Measurements from ENCODE around the gene ERI3. TPM values are rescaled to one million over a fixed set of nuclear protein-coding genes. Genes with fewer than 3 reads are reported as not detected.
A peak's percentile ranks its signal among the peaks of the same experiment; 100 is the strongest.

The ERI3 gene
- total and polyA plus RNA-seq, 9 of the 15 experiments (the other 6 are each of a cell fraction or from before 2014, with no cell fraction given): 47.8 to 93.4 (median 67.2) TPM

DNA sequence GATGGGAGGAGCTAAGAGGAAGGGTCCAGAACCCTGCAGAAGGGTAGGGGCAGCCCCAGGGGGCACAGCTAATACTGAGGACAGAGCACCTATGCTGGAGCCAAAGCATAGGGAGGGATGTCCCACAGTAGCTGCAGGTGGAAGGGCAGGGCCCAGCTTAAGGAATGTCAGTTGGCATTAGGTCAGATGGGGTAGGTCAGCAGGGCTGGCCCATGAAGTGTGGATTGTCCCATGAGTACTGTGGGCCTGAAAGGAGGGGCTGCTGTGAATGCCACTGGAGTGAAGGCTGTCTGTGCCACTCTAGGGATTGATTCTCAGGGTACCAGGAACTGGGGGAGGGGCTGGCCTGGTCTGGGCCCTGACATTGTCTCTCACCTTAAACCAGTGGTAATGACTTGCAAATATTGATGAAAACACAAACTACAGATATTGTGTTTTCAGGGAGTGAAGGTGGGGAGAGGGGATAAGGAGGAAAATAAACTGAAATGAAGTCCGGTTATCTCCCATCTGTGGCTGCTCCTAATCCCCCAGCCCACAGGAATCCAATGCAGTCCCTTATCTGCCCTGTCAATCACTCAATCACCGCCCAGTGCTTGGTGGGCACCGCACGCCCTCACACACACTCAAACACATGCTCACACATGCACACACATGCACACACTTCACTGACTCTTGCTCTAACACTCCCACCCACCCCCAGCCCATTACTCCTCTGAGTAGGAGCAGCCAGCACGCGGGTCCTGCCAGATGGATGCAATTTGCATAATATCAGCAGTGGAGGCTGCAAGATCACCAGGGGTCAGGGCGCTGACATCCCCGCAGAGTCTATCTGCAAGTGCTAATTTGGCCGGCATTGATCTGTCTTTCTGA is 114.0 kb downstream of the ERI3 start (continued):
- TF ChIP-seq ARID1B (IDR thresholded peaks at IDR 0.05) (peak; percentile 49; the same call in 1 of the 2 replicates), IRF1 (CRISPR knock-in tag; IDR thresholded peaks at IDR 0.05; ENCODE audit: borderline replicate concordance) (no peak), EZH2 (IDR thresholded peaks at IDR 0.05; ENCODE audit: borderline replicate concordance, low read depth, low read length) (no peak), TEAD2 (tag; IDR thresholded peaks at IDR 0.05) (no peak), XRCC3 (IDR thresholded peaks at IDR 0.05) (no peak), GATAD2A (IDR thresholded peaks at IDR 0.05) (no peak)

DNA sequence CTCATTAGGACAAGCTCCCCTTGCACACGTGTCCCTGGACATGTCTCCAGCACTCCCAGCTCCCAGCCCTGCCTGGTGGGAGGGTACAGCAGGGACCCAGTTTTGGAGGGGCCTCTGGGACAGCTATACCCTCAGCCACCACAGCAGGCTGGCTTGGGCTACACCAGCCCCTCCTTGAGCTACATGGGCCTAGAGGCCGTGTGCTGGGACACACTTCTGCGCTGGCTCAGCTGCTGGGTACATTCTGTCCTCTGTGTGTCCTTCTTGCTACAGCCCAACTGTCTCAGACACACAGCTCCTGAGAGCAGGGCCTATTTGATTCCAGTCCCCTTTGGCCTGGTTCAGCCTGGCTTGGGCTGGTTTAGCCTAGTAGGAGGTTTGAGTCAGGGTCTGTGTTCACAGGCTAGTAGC is 115.1 kb downstream of the ERI3 start:
- H3K4me1 ChIP-seq (replicated peaks in 1 of 2; ENCODE audit: control insufficient read depth in 2 of 2, insufficient read depth in 2 of 2, low read length in 2 of 2): peaks cover 23 to 35% of the 10 kb centered on the region in 2 experiments; a peak in 4 of 5 replicates
- ATAC-seq (no peak), DNase-seq (ENCODE audit: extremely low read depth in 1 of 4, low spot score in 3 of 4) (no peak), FAIRE-seq (no peak)
- intact Hi-C loops (cut with micrococcal nuclease): loop anchor here (2.0 kb wide), 1 partner anchor 51 kb away; no protein-coding TSS in a partner anchor
- no peak overlapping the region for H3K4me3 ChIP-seq
- BruUV-seq (replicated peaks): no TSS peak
- 80% methylated on average over 3 of the region's 3 CpGs for WGBS (ENCODE audit: insufficient coverage, low coverage, missing lambda C conversion rate)
- ChIA-PET POLR2A (interaction anchor here (0.6 to 1.7 kb wide), 9 partner anchors 10 to 1455 kb away, joined by 3 to 6 read pairs (median 3); no protein-coding TSS in a partner anchor), CTCF (ENCODE audit: low intra/inter-chr PET ratio) (no interaction called here)
- H3K36me3 ChIP-seq (ENCODE audit: control insufficient read depth, insufficient read depth, low read length): peaks cover 21% of the 10 kb centered on the region
- H3K27ac ChIP-seq (ENCODE audit: extremely low read depth, low read depth, low read length): no peak overlapping the region
- no peaks in the 10 kb centered on the region for H3K79me2 ChIP-seq (ENCODE audit: control insufficient read depth, insufficient read depth, low read length)
- H3K4me2 ChIP-seq (ENCODE audit: insufficient read depth, low read length): no peak overlapping the region
- no peaks in the 10 kb centered on the region for H3K9me3 ChIP-seq (replicated peaks; ENCODE audit: control insufficient read depth, insufficient read depth, low read depth, low read length)
- H2AFZ ChIP-seq (ENCODE audit: low read depth, low read length): no peak overlapping the region
- H3K9me1 ChIP-seq (ENCODE audit: control insufficient read depth, insufficient read depth, low read length): peaks cover 9% of the 10 kb centered on the region
- in situ Hi-C loops (cut with MboI): no loop called here
- H3K27me3 ChIP-seq (ENCODE audit: control insufficient read depth in 2 of 2, insufficient read depth in 2 of 2, low read length in 2 of 2): no peaks in the 10 kb centered on the region
- H3K9ac ChIP-seq (ENCODE audit: insufficient read depth in 1 of 2, low read depth in 2 of 2, low read length in 2 of 2): peak overlapping the region in 1 of 2 experiments; percentile 68; a peak in 2 of 4 replicates
- H4K20me1 ChIP-seq (replicated peaks; ENCODE audit: control insufficient read depth, insufficient read depth, low read length): peaks cover 22% of the 10 kb centered on the region
- TF ChIP-seq SIN3B (IDR thresholded peaks at IDR 0.05; ENCODE audit: low read depth) (no peak), PPARD (CRISPR knock-in tag; IDR thresholded peaks at IDR 0.05) (no peak), RBM34 (IDR thresholded peaks at IDR 0.05; ENCODE audit: borderline replicate concordance, insufficient read depth, low read length) (no peak), THAP7 (CRISPR knock-in tag; IDR thresholded peaks at IDR 0.05) (no peak), BDP1 (IDR thresholded peaks at IDR 0.05; ENCODE audit: insufficient read depth, insufficient read length) (no peak), ZNF133 (CRISPR knock-in tag; IDR thresholded peaks at IDR 0.05) (no peak), SRSF7 (optimal IDR thresholded peaks at IDR 0.05; ENCODE audit: low read depth, low read length) (no peak)
- TF ChIP-seq, protein P1, sequence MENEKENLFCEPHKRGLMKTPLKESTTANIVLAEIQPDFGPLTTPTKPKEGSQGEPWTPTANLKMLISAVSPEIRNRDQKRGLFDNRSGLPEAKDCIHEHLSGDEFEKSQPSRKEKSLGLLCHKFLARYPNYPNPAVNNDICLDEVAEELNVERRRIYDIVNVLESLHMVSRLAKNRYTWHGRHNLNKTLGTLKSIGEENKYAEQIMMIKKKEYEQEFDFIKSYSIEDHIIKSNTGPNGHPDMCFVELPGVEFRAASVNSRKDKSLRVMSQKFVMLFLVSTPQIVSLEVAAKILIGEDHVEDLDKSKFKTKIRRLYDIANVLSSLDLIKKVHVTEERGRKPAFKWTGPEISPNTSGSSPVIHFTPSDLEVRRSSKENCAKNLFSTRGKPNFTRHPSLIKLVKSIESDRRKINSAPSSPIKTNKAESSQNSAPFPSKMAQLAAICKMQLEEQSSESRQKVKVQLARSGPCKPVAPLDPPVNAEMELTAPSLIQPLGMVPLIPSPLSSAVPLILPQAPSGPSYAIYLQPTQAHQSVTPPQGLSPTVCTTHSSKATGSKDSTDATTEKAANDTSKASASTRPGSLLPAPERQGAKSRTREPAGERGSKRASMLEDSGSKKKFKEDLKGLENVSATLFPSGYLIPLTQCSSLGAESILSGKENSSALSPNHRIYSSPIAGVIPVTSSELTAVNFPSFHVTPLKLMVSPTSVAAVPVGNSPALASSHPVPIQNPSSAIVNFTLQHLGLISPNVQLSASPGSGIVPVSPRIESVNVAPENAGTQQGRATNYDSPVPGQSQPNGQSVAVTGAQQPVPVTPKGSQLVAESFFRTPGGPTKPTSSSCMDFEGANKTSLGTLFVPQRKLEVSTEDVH (IDR thresholded peaks at IDR 0.05; ENCODE audit: low read depth, partially characterized antibody): no peak
- TF ChIP-seq, protein P2, sequence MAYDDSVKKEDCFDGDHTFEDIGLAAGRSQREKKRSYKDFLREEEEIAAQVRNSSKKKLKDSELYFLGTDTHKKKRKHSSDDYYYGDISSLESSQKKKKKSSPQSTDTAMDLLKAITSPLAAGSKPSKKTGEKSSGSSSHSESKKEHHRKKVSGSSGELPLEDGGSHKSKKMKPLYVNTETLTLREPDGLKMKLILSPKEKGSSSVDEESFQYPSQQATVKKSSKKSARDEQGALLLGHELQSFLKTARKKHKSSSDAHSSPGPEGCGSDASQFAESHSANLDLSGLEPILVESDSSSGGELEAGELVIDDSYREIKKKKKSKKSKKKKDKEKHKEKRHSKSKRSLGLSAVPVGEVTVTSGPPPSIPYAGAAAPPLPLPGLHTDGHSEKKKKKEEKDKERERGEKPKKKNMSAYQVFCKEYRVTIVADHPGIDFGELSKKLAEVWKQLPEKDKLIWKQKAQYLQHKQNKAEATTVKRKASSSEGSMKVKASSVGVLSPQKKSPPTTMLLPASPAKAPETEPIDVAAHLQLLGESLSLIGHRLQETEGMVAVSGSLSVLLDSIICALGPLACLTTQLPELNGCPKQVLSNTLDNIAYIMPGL (CRISPR knock-in tag; IDR thresholded peaks at IDR 0.05): no peak
